Breast epithelium (tissue), 3 donors: ENCODE results near the gene GPI.
A peak's percentile ranks its signal among the peaks of the same experiment; 100 is the strongest.

Experiments used
- CTCF ChIP-seq, 3 donors: fragments of 450-650 bp; IDR thresholded peaks; one replicate each; pipeline ENCODE4 v1.5.1; 2016 to 2017; ENCODE audit warnings: antibody characterized with exemption in 3 of 3, mild to moderate bottlenecking in 3 of 3, moderate library complexity in 3 of 3
- POLR2A ChIP-seq: fragments of 450-650 bp; IDR thresholded peaks from one replicate; pipeline ENCODE4 v1.6.1; 2016; ENCODE audit warnings: antibody characterized with exemption, mild to moderate bottlenecking, moderate library complexity

DNA sequence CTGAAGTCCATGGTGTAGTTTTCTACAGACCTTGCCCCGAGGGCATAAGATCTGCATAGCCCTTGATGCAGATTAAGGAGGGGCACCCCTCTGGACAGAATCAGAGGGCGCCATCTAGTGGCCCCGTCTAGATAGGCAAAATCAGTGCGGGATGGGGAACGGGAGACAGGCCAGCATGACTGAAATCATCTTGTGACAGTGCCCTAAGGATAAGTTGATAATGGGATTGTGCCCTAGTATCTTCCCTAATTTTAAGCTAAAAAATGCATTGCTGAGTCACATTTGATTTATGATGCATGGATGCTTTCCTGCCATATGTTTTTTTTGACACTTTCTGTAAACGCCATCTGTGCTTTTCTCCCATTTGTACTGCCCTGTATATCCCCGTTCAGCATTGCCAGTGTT, 19.0 kb upstream of the GPI start:
- TF ChIP-seq CTCF (IDR thresholded peaks at IDR 0.05): peak in 2 of 3 donors; percentile 42 to 58
- no peak for TF ChIP-seq POLR2A
